Right lobe of liver (tissue), 6 donors: Measurements from ENCODE around the gene CPNE1. TPM values are rescaled to one million over a fixed set of nuclear protein-coding genes. Genes with fewer than 3 reads are reported as not detected.

Source experiments
- ATAC-seq, 4 donors: fragments of 200-7000 bp; cut with Tn5 transposase; one replicate each; pipeline ENCODE4 v1.9.1; 2020; ENCODE audit warnings: mild to moderate bottlenecking in 4 of 4, moderate library complexity in 4 of 4
- DNase-seq, 3 donors: peaks; one replicate each; pipeline ENCODE4 v3.0.0-alpha.2; 2020
- H3K27ac ChIP-seq, 3 donors: fragments of 200-600 bp; one replicate each; pipeline ENCODE4 v1.8.0; 2022
- H3K27me3 ChIP-seq, 2 donors: fragments of 200-600 bp; one replicate each; pipeline ENCODE4 v1.8.0; 2022
- H3K36me3 ChIP-seq, 4 donors: fragments of 200-600 bp; sonication (generic) in 1 of 4; one replicate each; pipeline versions ENCODE4 v1.5.1 to v1.8.0; 2017 to 2022; ENCODE audit warnings: control low read depth in 1 of 4
- H3K4me1 ChIP-seq, 4 donors: fragments of 200-600 bp; sonication (generic) in 1 of 4; one replicate each; pipeline versions ENCODE4 v1.5.1 to v1.8.0; 2017 to 2022; ENCODE audit warnings: control low read depth in 1 of 4
- H3K4me3 ChIP-seq, 3 donors: fragments of 200-600 bp; one replicate each; pipeline ENCODE4 v1.8.0; 2022
- H3K9me3 ChIP-seq, 4 donors: fragments of 200-600 bp; sonication (generic) in 1 of 4; one replicate each; pipeline versions ENCODE4 v1.5.1 to v1.8.0; 2017 to 2022; ENCODE audit warnings: control low read depth in 1 of 4
- POLR2A ChIP-seq: fragments of 450-650 bp; IDR thresholded peaks from one replicate; pipeline ENCODE4 v1.6.1; 2017; ENCODE audit warnings: antibody characterized with exemption, mild to moderate bottlenecking
- WGBS: methylation state at CpG from one replicate; pipeline ENCODE4 v1.1.6; 2018; ENCODE audit warnings: low coverage, low lambda C conversion rate; ENCODE audit not compliant: insufficient coverage; ENCODE audit errors: missing lambda C conversion rate; 5-methylcytosine and 5-hydroxymethylcytosine counted together
- intact Hi-C, 2 donors: fragments of 100-400 bp; cut with DNase I; formaldehyde crosslinking; loops; one replicate each; pipeline versions ENCODE4 v1.11.2 to v1.14.1; 2022
- total RNA-seq, 6 experiments: library from RNA; depleted of rRNA in 2 of 6; stranded (reverse); fragments of >200 nt in 2 of 6; fragmentation: NEBNext Ultra II Directional in 3 of 6; extraction: Animal tissue kit (Norgen Biotek cat#: 25700) in 3 of 6; gene quantifications; one replicate each; pipeline versions ENCODE4 v1.1.0 to v1.2.4, GENCODE V29; 2016 to 2023
- TF ChIP-seq, protein P1 (sequence below), 4 donors: fragments of 200-600 bp in 3 of 4; fragments of 450-650 bp in 1 of 4; IDR thresholded peaks; one replicate each; pipeline versions ENCODE4 v1.5.1 to v1.8.0; 2016 to 2022; ENCODE audit warnings: antibody characterized with exemption in 4 of 4, mild to moderate bottlenecking in 2 of 4
- donor health status: DM: no; HTN: yes; CAD: no.
- donor health status: DM: no; HTN: no; CAD: no.
- donor health status: DM: no; HTN: no; CAD: no.
- donor health status: DM: no; HTN: yes; CAD: no.
- donor health status: DM: no; HTN: yes; CAD: no.

CPNE1 gene
- total RNA-seq, 6 experiments from 2014 or later, result 35.5 to 72.0 (median 53.3) TPM

- ATAC-seq, result no peak
- Histone ChIP-seq H3K4me3 (no peak overlapping the region), H3K36me3 (peaks cover 0 to 37% (median 16%) of the 10 kb centered on the region in 4 donors), H3K4me1 (peaks cover 0 to 12% (median 0%) of the 10 kb centered on the region in 4 donors), H3K27ac (no peak overlapping the region), H3K9me3 (no peaks in the 10 kb centered on the region), H3K27me3 (no peaks in the 10 kb centered on the region)
- intact Hi-C loops, result no loop called here
- DNase-seq, result no peak
- WGBS, result 93% methylated on average over 6 of the region's 8 CpGs
- TF ChIP-seq, protein P1, sequence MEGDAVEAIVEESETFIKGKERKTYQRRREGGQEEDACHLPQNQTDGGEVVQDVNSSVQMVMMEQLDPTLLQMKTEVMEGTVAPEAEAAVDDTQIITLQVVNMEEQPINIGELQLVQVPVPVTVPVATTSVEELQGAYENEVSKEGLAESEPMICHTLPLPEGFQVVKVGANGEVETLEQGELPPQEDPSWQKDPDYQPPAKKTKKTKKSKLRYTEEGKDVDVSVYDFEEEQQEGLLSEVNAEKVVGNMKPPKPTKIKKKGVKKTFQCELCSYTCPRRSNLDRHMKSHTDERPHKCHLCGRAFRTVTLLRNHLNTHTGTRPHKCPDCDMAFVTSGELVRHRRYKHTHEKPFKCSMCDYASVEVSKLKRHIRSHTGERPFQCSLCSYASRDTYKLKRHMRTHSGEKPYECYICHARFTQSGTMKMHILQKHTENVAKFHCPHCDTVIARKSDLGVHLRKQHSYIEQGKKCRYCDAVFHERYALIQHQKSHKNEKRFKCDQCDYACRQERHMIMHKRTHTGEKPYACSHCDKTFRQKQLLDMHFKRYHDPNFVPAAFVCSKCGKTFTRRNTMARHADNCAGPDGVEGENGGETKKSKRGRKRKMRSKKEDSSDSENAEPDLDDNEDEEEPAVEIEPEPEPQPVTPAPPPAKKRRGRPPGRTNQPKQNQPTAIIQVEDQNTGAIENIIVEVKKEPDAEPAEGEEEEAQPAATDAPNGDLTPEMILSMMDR (IDR thresholded peaks at IDR 0.05), result no peak
- TF ChIP-seq POLR2A, result no peak
These were observed 37.6 kb downstream of the CPNE1 start for GRCh38 chr20:35627121-35627520.

GRCh38 chr20:35626386-35627001 lies 38.2 kb downstream of the CPNE1 start:
- ATAC-seq, result no peak
- 100% methylated on average over 2 of the region's 13 CpGs for whole genome bisulfite sequencing
- Histone ChIP-seq H3K4me3 (no peak overlapping the region), H3K4me1 (peaks cover 0 to 12% (median 0%) of the 10 kb centered on the region in 4 donors), H3K9me3 (no peaks in the 10 kb centered on the region), H3K36me3 (peaks cover 0 to 36% (median 16%) of the 10 kb centered on the region in 4 donors), H3K27ac (no peak overlapping the region), H3K27me3 (no peaks in the 10 kb centered on the region)
- DNase-seq, result no peak
- intact Hi-C loops, result no loop called here
- no peak for TF ChIP-seq POLR2A
- TF ChIP-seq, protein P1 (IDR thresholded peaks at IDR 0.05), result no peak

- H3K36me3 ChIP-seq, result peaks cover 0 to 29% (median 16%) of the 10 kb centered on the region in 4 donors
- 64% methylated on average over 1 of the region's 6 CpGs for WGBS
- DNase-seq (no peak), ATAC-seq (no peak)
- intact Hi-C loops, result no loop called here
- no peaks in the 10 kb centered on the region for H3K27me3 ChIP-seq
- H3K4me1 ChIP-seq, result peaks cover 0 to 12% (median 0%) of the 10 kb centered on the region in 4 donors
- H3K9me3 ChIP-seq, result no peaks in the 10 kb centered on the region
- TF ChIP-seq, protein P1 (IDR thresholded peaks at IDR 0.05), result no peak
- TF ChIP-seq POLR2A, result no peak
- no peak overlapping the region for H3K4me3 ChIP-seq
- H3K27ac ChIP-seq, result no peak overlapping the region
These were observed 38.9 kb downstream of the CPNE1 start for GRCh38 chr20:35625584-35626385.

DNA sequence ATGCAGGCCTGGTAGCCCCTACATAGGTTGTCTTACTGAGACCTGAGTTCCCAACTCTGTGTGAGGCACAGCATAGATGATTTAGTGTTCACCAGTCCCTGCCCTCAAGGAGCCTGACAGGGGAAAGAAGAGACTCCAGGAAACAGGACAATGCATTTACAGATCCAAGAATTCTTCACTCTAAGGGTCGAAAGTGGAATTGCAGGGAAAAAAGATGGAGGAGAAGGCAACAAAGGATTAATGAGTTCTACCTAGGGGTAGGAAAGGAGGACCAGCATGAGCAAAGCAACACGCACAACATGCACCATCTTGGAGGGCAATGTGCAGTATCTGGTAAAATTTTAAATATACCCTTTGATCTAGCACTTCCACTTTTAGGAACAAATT lies 43.1 kb downstream of the CPNE1 start:
- TF ChIP-seq, protein P1 (IDR thresholded peaks at IDR 0.05), result no peak
- TF ChIP-seq POLR2A, result no peak
- Histone ChIP-seq H3K9me3 (no peaks in the 10 kb centered on the region), H3K4me1 (peaks cover 0 to 27% (median 12%) of the 10 kb centered on the region in 4 donors), H3K4me3 (no peak overlapping the region), H3K27me3 (no peaks in the 10 kb centered on the region), H3K36me3 (peaks cover 0 to 11% (median 7%) of the 10 kb centered on the region in 4 donors), H3K27ac (no peak overlapping the region)
- DNase-seq, result no peak
- no peak for ATAC-seq
- intact Hi-C loops, result no loop called here
- 100% methylated on average over 2 of the region's 2 CpGs for WGBS
